Measurements from ENCODE around the gene NSD2.

- TF ChIP-seq CTCF (optimal IDR thresholded peaks at IDR 0.05 in 1 of 3, IDR thresholded peaks at IDR 0.05 in 1 of 3, conservative IDR thresholded peaks at IDR 0.05 in 1 of 3; ENCODE audit: extremely low read depth in 1 of 3, insufficient read depth in 2 of 3, low read length in 3 of 3): no peak
- TF ChIP-seq EZH2 (IDR thresholded peaks at IDR 0.05; ENCODE audit: low read length): no peak
Measured at GRCh38 chr4:1823545-1823932, 47.7 kb upstream of the NSD2 start.
